ENCODE data around the gene MS4A15. TPM values are rescaled to one million over a fixed set of nuclear protein-coding genes. Genes with fewer than 3 reads are reported as not detected.

MS4A15 gene
- total and polyA plus RNA-seq, 2 donors (not counting 1 experiment from before 2014, with no cell fraction given), result not detected

GRCh38 chr11:60810569-60810968 lies 53.9 kb downstream of the MS4A15 start:
- peaks cover 36% of the 10 kb centered on the region for H3K27me3 Mint-ChIP-seq
- H3K27ac Mint-ChIP-seq, result no peak overlapping the region
- no peaks in the 10 kb centered on the region for H3K36me3 ChIP-seq (replicated peaks in 1 of 2; ENCODE audit: control extremely low read depth in 1 of 2, control insufficient read depth in 1 of 2, extremely low read depth in 1 of 2, insufficient read depth in 2 of 2, low read length in 1 of 2)
- H2AFZ ChIP-seq (ENCODE audit: insufficient read depth, low read depth, low read length, poor library complexity, severe bottlenecking), result no peak overlapping the region
- no peaks in the 10 kb centered on the region for H3K9me3 Mint-ChIP-seq (ENCODE audit: insufficient read depth)
- no peaks in the 10 kb centered on the region for H3K4me1 Mint-ChIP-seq
- ATAC-seq (ENCODE audit: low read depth), result no peak
- no peak overlapping the region for H3K27ac ChIP-seq (ENCODE audit: low read length in 2 of 2)
- TF ChIP-seq EZH2 (IDR thresholded peaks at IDR 0.05; ENCODE audit: borderline replicate concordance, insufficient read depth, low read depth, low read length, poor library complexity, severe bottlenecking), result no peak
- no peaks in the 10 kb centered on the region for H3K79me2 ChIP-seq (ENCODE audit: control insufficient read depth, insufficient read depth, low read length)
- DNase-seq, result no peak
- ChIA-PET CTCF (no interaction called here), POLR2A (no interaction called here)
- H3K4me3 ChIP-seq (ENCODE audit: control extremely low read depth in 1 of 5, extremely low read depth in 1 of 5, insufficient read depth in 1 of 5, low read depth in 2 of 5, low read length in 4 of 5), result no peak overlapping the region
- 13% methylated on average over 7 of the region's 8 CpGs for WGBS (ENCODE audit: insufficient coverage)
- no peak overlapping the region for H3K4me3 Mint-ChIP-seq
- no peaks in the 10 kb centered on the region for H3K4me1 ChIP-seq (ENCODE audit: control insufficient read depth in 2 of 2, insufficient read depth in 2 of 2, low read length in 2 of 2)
- H3K9me3 ChIP-seq (ENCODE audit: control extremely low read depth in 1 of 3, control insufficient read depth in 2 of 3, insufficient read depth in 1 of 3, low read length in 2 of 3), result no peaks in the 10 kb centered on the region
- no peaks in the 10 kb centered on the region for H4K20me1 ChIP-seq (ENCODE audit: control insufficient read depth, insufficient read depth, low read length, poor library complexity, severe bottlenecking)
- no peak overlapping the region for H3K4me2 ChIP-seq (replicated peaks; ENCODE audit: low read depth, low read length, poor library complexity, severe bottlenecking)
- H3K27me3 ChIP-seq (replicated peaks in 1 of 4; ENCODE audit: control extremely low read depth in 1 of 4, control insufficient read depth in 3 of 4, insufficient read depth in 4 of 4, low read length in 3 of 4), result no peaks in the 10 kb centered on the region
- no peak overlapping the region for H3K9ac ChIP-seq (ENCODE audit: low read length)
- intact Hi-C loops (cut with micrococcal nuclease), result no loop called here

DNA sequence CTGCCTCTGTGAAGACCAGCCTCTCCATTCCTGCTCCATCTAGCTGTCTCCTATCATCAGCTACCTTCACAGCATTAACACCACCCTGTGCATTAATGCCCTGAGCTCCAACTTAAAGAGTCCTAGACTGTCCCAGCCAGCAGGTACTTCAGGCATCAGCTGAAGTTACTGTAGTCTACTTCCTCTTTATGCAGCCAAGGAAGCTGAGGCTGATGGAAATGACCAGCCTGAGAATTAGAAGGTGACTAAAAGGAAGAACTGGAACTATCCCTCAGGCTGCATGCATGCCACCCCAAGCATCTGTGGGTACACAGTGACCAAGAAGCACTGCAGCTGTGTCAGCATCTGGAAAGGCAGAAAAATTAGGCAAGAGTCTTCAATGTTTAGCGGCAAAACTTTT lies 56.7 kb downstream of the MS4A15 start:
- CTCF ChIA-PET, result no interaction called here
- H3K27me3 Mint-ChIP-seq, result peaks cover 24% of the 10 kb centered on the region
- TF ChIP-seq EZH2 (IDR thresholded peaks at IDR 0.05; ENCODE audit: borderline replicate concordance, insufficient read depth, low read depth, low read length, poor library complexity, severe bottlenecking), result no peak
- TF ChIP-seq CTCF (IDR thresholded peaks at IDR 0.05), result no peak
- H3K9me3 ChIP-seq (ENCODE audit: control extremely low read depth in 1 of 3, control insufficient read depth in 2 of 3, insufficient read depth in 1 of 3, low read length in 2 of 3), result peaks cover 0 to 18% (median 12%) of the 10 kb centered on the region in 3 donors
- peaks cover 6% of the 10 kb centered on the region for H3K9me3 Mint-ChIP-seq (ENCODE audit: insufficient read depth)
- ATAC-seq (ENCODE audit: low read depth), result no peak
- WGBS (ENCODE audit: insufficient coverage), result 79% methylated on average over 1 of the region's 1 CpG
- no peak for DNase-seq
- no peaks in the 10 kb centered on the region for H4K20me1 ChIP-seq (ENCODE audit: control insufficient read depth, insufficient read depth, low read length, poor library complexity, severe bottlenecking)
- no peak overlapping the region for H3K4me3 Mint-ChIP-seq
- no peaks in the 10 kb centered on the region for H3K4me1 Mint-ChIP-seq
- intact Hi-C loops (cut with micrococcal nuclease), result no loop called here
- H3K4me3 ChIP-seq (ENCODE audit: control extremely low read depth in 1 of 5, extremely low read depth in 1 of 5, insufficient read depth in 1 of 5, low read depth in 2 of 5, low read length in 4 of 5), result no peak overlapping the region
- H3K36me3 ChIP-seq (replicated peaks in 1 of 2; ENCODE audit: control extremely low read depth in 1 of 2, control insufficient read depth in 1 of 2, extremely low read depth in 1 of 2, insufficient read depth in 2 of 2, low read length in 1 of 2), result no peaks in the 10 kb centered on the region
- H3K27ac ChIP-seq (ENCODE audit: low read length in 2 of 2), result no peak overlapping the region
- H3K27ac Mint-ChIP-seq, result no peak overlapping the region
- no peak overlapping the region for H2AFZ ChIP-seq (ENCODE audit: insufficient read depth, low read depth, low read length, poor library complexity, severe bottlenecking)
- H3K79me2 ChIP-seq (ENCODE audit: control insufficient read depth, insufficient read depth, low read length), result no peaks in the 10 kb centered on the region
- POLR2A ChIA-PET, result no interaction called here
- no peaks in the 10 kb centered on the region for H3K4me1 ChIP-seq (ENCODE audit: control insufficient read depth in 2 of 2, insufficient read depth in 2 of 2, low read length in 2 of 2)
- H3K27me3 ChIP-seq (replicated peaks in 1 of 4; ENCODE audit: control extremely low read depth in 1 of 4, control insufficient read depth in 3 of 4, insufficient read depth in 4 of 4, low read length in 3 of 4), result peaks cover 0 to 3% (median 0%) of the 10 kb centered on the region in 4 experiments
- H3K4me2 ChIP-seq (replicated peaks; ENCODE audit: low read depth, low read length, poor library complexity, severe bottlenecking), result no peak overlapping the region
- no peak overlapping the region for H3K9ac ChIP-seq (ENCODE audit: low read length)

Measured in B cell (primary cell).